DND-41 (cell line): ENCODE measurements around the gene CDH16.

Source experiments
- ATAC-seq: fragments of 200-7000 bp; cut with Tn5 transposase; 3 replicates; pipeline ENCODE4 v1.9.1; 2021; ENCODE audit warnings: low read depth; ENCODE audit not compliant: insufficient read depth
- DNase-seq: peaks from one replicate; pipeline ENCODE4 v3.0.0-alpha.2; 2020
- H2AFZ ChIP-seq: 2 replicates; pipeline ENCODE4 v1.6.0; 2012; ENCODE audit warnings: low read depth, low read length
- H3K27ac ChIP-seq: 2 replicates; pipeline ENCODE4 v1.5.1; 2012; ENCODE audit warnings: low read length, inconsistent platforms
- H3K27me3 ChIP-seq: fragments of 200-600 bp; sonication (generic); 2 replicates; pipeline ENCODE4 v1.6.0; 2012; ENCODE audit warnings: low read length, mild to moderate bottlenecking, inconsistent platforms; ENCODE audit not compliant: insufficient read depth, poor library complexity
- H3K36me3 ChIP-seq: 2 replicates; pipeline ENCODE4 v1.5.1; 2012; ENCODE audit warnings: low read length, inconsistent platforms; ENCODE audit not compliant: insufficient read depth
- H3K4me1 ChIP-seq: 2 replicates; pipeline ENCODE4 v1.5.1; 2012; ENCODE audit warnings: mild to moderate bottlenecking, low read length; ENCODE audit not compliant: insufficient read depth
- H3K4me2 ChIP-seq: 2 replicates; pipeline ENCODE4 v1.6.0; 2012; ENCODE audit warnings: mild to moderate bottlenecking, moderate library complexity, low read length, inconsistent platforms; ENCODE audit not compliant: insufficient read depth
- H3K4me3 ChIP-seq, 2 experiments: fragments of 200-600 bp in 1 of 2; shearing (Covaris generic) in 1 of 2; 2 replicates each; pipeline ENCODE4 v1.5.1; 2012 to 2016; ENCODE audit warnings: inconsistent platforms in 2 of 2, low read length in 2 of 2, mild to moderate bottlenecking in 2 of 2, low read depth in 1 of 2, moderate library complexity in 1 of 2
- H3K79me2 ChIP-seq: 2 replicates; pipeline ENCODE4 v1.6.0; 2012; ENCODE audit warnings: low read length, inconsistent platforms; ENCODE audit not compliant: insufficient read depth
- H3K9ac ChIP-seq: 2 replicates; pipeline ENCODE4 v1.6.0; 2012; ENCODE audit warnings: low read depth, mild to moderate bottlenecking, inconsistent platforms, low read length, moderate library complexity
- H3K9me3 ChIP-seq: 2 replicates; pipeline ENCODE4 v1.5.1; 2012; ENCODE audit warnings: low read length, moderate library complexity, mild to moderate bottlenecking, inconsistent platforms; ENCODE audit not compliant: insufficient read depth, severe bottlenecking
- H4K20me1 ChIP-seq: 2 replicates; pipeline ENCODE4 v1.6.0; 2012; ENCODE audit warnings: low read length; ENCODE audit not compliant: insufficient read depth
- EZH2 ChIP-seq: IDR thresholded peaks from 3 replicates; pipeline ENCODE4 v1.6.1; 2012; ENCODE audit warnings: borderline replicate concordance, low read depth, mild to moderate bottlenecking, moderate library complexity, low read length, inconsistent platforms; ENCODE audit not compliant: severe bottlenecking
- TF ChIP-seq, protein P1 (sequence below): IDR thresholded peaks from 2 replicates; pipeline ENCODE4 v1.5.1; 2012; ENCODE audit warnings: borderline replicate concordance, low read length, moderate library complexity, mild to moderate bottlenecking; ENCODE audit not compliant: poor library complexity, severe bottlenecking; ENCODE audit errors: extremely low read depth

The CDH16 gene

GRCh38 chr16:66916518-66916917 lies 2.2 kb downstream of the CDH16 start:
- no peak overlapping the region for H3K9ac ChIP-seq
- no peaks in the 10 kb centered on the region for H3K36me3 ChIP-seq
- no peaks in the 10 kb centered on the region for H3K79me2 ChIP-seq
- no peaks in the 10 kb centered on the region for H3K9me3 ChIP-seq
- DNase-seq (no peak), ATAC-seq (no peak)
- 0 out of 2 replicates have a peak, but pooled peaks cover 3% of the 10 kb centered on the region for H4K20me1 ChIP-seq
- no peak overlapping the region; the same call in 1 of the 2 replicates for H2AFZ ChIP-seq
- H3K27ac ChIP-seq = no peak overlapping the region
- H3K4me1 ChIP-seq = no peaks in the 10 kb centered on the region
- H3K27me3 ChIP-seq = peaks cover 7% of the 10 kb centered on the region
- no peak overlapping the region for H3K4me3 ChIP-seq
- H3K4me2 ChIP-seq = no peak overlapping the region
- TF ChIP-seq, protein P1, sequence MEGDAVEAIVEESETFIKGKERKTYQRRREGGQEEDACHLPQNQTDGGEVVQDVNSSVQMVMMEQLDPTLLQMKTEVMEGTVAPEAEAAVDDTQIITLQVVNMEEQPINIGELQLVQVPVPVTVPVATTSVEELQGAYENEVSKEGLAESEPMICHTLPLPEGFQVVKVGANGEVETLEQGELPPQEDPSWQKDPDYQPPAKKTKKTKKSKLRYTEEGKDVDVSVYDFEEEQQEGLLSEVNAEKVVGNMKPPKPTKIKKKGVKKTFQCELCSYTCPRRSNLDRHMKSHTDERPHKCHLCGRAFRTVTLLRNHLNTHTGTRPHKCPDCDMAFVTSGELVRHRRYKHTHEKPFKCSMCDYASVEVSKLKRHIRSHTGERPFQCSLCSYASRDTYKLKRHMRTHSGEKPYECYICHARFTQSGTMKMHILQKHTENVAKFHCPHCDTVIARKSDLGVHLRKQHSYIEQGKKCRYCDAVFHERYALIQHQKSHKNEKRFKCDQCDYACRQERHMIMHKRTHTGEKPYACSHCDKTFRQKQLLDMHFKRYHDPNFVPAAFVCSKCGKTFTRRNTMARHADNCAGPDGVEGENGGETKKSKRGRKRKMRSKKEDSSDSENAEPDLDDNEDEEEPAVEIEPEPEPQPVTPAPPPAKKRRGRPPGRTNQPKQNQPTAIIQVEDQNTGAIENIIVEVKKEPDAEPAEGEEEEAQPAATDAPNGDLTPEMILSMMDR = no peak
- no peak for TF ChIP-seq EZH2

- Histone ChIP-seq H3K27me3 (peaks cover 5% of the 10 kb centered on the region), H3K36me3 (no peaks in the 10 kb centered on the region), H2AFZ (no peak overlapping the region), H4K20me1 (0 out of 2 replicates have a peak, but pooled peaks cover 3% of the 10 kb centered on the region), H3K9ac (no peak overlapping the region), H3K9me3 (no peaks in the 10 kb centered on the region), H3K4me3 (no peak overlapping the region), H3K4me2 (no peak overlapping the region), H3K79me2 (no peaks in the 10 kb centered on the region), H3K27ac (no peak overlapping the region), H3K4me1 (no peaks in the 10 kb centered on the region)
- no peak for DNase-seq
- ATAC-seq = no peak
- TF ChIP-seq, protein P1 = no peak
- no peak for TF ChIP-seq EZH2
Observed at GRCh38 chr16:66915041-66915440, 3.6 kb downstream of the CDH16 start.

DNA sequence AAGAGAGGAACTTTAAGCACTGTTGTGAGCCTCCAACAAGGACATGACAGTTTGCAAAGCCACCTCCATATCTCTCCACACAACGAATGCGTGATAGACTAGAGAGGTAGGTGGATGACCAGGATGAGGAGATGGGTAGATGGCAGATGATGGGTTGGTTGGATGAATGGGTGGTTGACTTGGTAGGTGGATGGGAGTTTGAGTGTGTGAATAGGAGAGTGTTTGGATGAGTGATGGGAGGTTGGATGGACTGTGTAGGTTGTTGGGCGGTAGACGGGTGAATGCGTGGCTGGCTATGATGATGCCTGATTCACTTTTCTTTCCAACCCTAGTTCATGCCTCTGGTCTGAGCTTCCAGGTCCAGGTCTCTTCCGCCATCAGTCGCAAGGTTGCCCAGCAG lies 4.1 kb downstream of the CDH16 start:
- Histone ChIP-seq H3K4me3 (no peak overlapping the region), H2AFZ (no peak overlapping the region), H3K36me3 (no peaks in the 10 kb centered on the region), H3K27ac (no peak overlapping the region), H3K9ac (no peak overlapping the region), H3K9me3 (no peaks in the 10 kb centered on the region), H4K20me1 (0 out of 2 replicates have a peak, but pooled peaks cover 3% of the 10 kb centered on the region), H3K4me2 (no peak overlapping the region), H3K27me3 (peaks cover 3% of the 10 kb centered on the region), H3K4me1 (no peaks in the 10 kb centered on the region), H3K79me2 (no peaks in the 10 kb centered on the region)
- DNase-seq = no peak
- TF ChIP-seq, protein P1 = no peak
- TF ChIP-seq EZH2 = no peak
- no peak for ATAC-seq

GRCh38 chr16:66913711-66914110 lies 5.0 kb downstream of the CDH16 start:
- 0 out of 2 replicates have a peak, but pooled peaks cover 3% of the 10 kb centered on the region for H4K20me1 ChIP-seq
- H3K79me2 ChIP-seq = no peaks in the 10 kb centered on the region
- no peaks in the 10 kb centered on the region for H3K4me1 ChIP-seq
- no peak overlapping the region for H3K4me2 ChIP-seq
- H3K27me3 ChIP-seq = no peaks in the 10 kb centered on the region
- no peak for ATAC-seq
- H2AFZ ChIP-seq = no peak overlapping the region
- H3K36me3 ChIP-seq = no peaks in the 10 kb centered on the region
- no peak overlapping the region for H3K27ac ChIP-seq
- no peaks in the 10 kb centered on the region for H3K9me3 ChIP-seq
- H3K9ac ChIP-seq = no peak overlapping the region
- TF ChIP-seq, protein P1 = no peak
- TF ChIP-seq EZH2 = no peak
- H3K4me3 ChIP-seq = no peak overlapping the region
- DNase-seq = no peak
